ENCODE data around the gene ANKFY1.

The ANKFY1 gene

GRCh38 chr17:4179071-4179470 lies 84.7 kb downstream of the ANKFY1 start:
- DNase-seq (ENCODE audit: low spot score in 2 of 2) (no peak), ATAC-seq (replicated peaks; ENCODE audit: extremely low read depth, poor library complexity, severe bottlenecking) (no peak)
- no peak overlapping the region for H3K27ac Mint-ChIP-seq (ENCODE audit: low read depth)
- H3K4me1 Mint-ChIP-seq: peaks cover 32% of the 10 kb centered on the region
- peaks cover 45% of the 10 kb centered on the region for H3K36me3 Mint-ChIP-seq (ENCODE audit: insufficient read depth)
- no peaks in the 10 kb centered on the region for H3K9me3 Mint-ChIP-seq
- H3K4me3 Mint-ChIP-seq: no peak overlapping the region
- H3K27me3 Mint-ChIP-seq: no peaks in the 10 kb centered on the region

DNA sequence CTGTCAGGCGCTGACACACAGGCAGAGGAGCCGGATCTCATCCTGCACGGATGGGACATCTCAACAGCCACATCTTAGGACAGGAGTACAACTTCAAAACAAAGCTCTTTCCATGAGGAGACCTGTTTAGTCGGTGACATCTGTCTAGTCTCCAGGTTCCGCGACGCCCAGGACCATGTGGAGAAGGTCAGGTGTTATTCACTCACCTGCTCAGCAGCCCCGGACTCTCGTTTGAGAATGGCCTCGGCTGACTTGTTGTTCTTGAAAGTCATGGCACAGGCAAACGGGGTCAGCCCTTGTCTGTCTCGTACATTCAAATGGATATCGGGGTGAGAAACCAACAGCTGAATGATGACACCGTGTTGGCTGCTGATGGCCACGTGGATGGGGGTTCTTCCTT lies 85.1 kb downstream of the ANKFY1 start:
- no peaks in the 10 kb centered on the region for H3K27me3 Mint-ChIP-seq
- peaks cover 46% of the 10 kb centered on the region for H3K36me3 Mint-ChIP-seq (ENCODE audit: insufficient read depth)
- ATAC-seq (replicated peaks; ENCODE audit: extremely low read depth, poor library complexity, severe bottlenecking) (no peak), DNase-seq (ENCODE audit: low spot score in 2 of 2) (no peak)
- no peak overlapping the region for H3K27ac Mint-ChIP-seq (ENCODE audit: low read depth)
- no peaks in the 10 kb centered on the region for H3K9me3 Mint-ChIP-seq
- peaks cover 35% of the 10 kb centered on the region for H3K4me1 Mint-ChIP-seq
- no peak overlapping the region for H3K4me3 Mint-ChIP-seq

GRCh38 chr17:4177806-4178205 lies 86.0 kb downstream of the ANKFY1 start:
- Mint-ChIP-seq H3K27ac (ENCODE audit: low read depth) (no peak overlapping the region), H3K9me3 (no peaks in the 10 kb centered on the region), H3K4me1 (peaks cover 35% of the 10 kb centered on the region), H3K4me3 (no peak overlapping the region), H3K27me3 (no peaks in the 10 kb centered on the region), H3K36me3 (ENCODE audit: insufficient read depth) (peaks cover 46% of the 10 kb centered on the region)
- DNase-seq (ENCODE audit: low spot score in 2 of 2): no peak
- ATAC-seq (replicated peaks; ENCODE audit: extremely low read depth, poor library complexity, severe bottlenecking): no peak

GRCh38 chr17:4176808-4177472 lies 86.8 kb downstream of the ANKFY1 start:
- DNase-seq (ENCODE audit: low spot score in 2 of 2) (no peak), ATAC-seq (replicated peaks; ENCODE audit: extremely low read depth, poor library complexity, severe bottlenecking) (peak; percentile 28)
- Mint-ChIP-seq H3K4me1 (peaks cover 35% of the 10 kb centered on the region), H3K27me3 (no peaks in the 10 kb centered on the region), H3K27ac (ENCODE audit: low read depth) (peak overlapping the region; percentile 94), H3K36me3 (ENCODE audit: insufficient read depth) (peaks cover 44% of the 10 kb centered on the region), H3K4me3 (peak overlapping the region; percentile 70), H3K9me3 (no peaks in the 10 kb centered on the region)

GRCh38 chr17:4175921-4176807 lies 87.6 kb downstream of the ANKFY1 start:
- DNase-seq (ENCODE audit: low spot score in 2 of 2) (peak; percentile 23 to 31), ATAC-seq (replicated peaks; ENCODE audit: extremely low read depth, poor library complexity, severe bottlenecking) (peak; percentile 86)
- Mint-ChIP-seq H3K27me3 (no peaks in the 10 kb centered on the region), H3K9me3 (no peaks in the 10 kb centered on the region), H3K27ac (ENCODE audit: low read depth) (peak overlapping the region; percentile 94), H3K4me1 (peaks cover 35% of the 10 kb centered on the region), H3K36me3 (ENCODE audit: insufficient read depth) (peaks cover 46% of the 10 kb centered on the region), H3K4me3 (peak overlapping the region; percentile 70)

DNA sequence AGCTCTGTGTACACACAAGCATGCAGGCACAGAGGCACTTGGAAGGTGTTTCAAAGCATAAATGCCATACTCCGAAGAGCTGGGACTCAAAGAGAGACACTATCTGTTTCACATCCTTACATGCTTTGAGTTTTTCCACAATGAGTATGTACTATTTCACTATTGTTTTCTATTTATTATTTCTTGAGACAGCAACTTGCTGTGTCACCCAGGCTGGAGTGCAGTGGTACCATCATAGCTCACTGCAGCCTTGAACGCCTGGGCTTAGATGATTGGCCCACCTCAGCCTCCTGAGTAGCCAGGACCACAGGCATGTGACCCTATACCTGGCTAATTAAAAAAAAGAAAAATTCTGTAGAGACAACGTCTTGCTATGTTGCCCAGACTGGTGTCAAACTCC lies 89.2 kb downstream of the ANKFY1 start:
- DNase-seq (ENCODE audit: low spot score in 2 of 2) (no peak), ATAC-seq (replicated peaks; ENCODE audit: extremely low read depth, poor library complexity, severe bottlenecking) (no peak)
- Mint-ChIP-seq H3K36me3 (ENCODE audit: insufficient read depth) (peaks cover 43% of the 10 kb centered on the region), H3K9me3 (no peaks in the 10 kb centered on the region), H3K27me3 (no peaks in the 10 kb centered on the region), H3K4me1 (peaks cover 35% of the 10 kb centered on the region), H3K27ac (ENCODE audit: low read depth) (peak overlapping the region; percentile 94), H3K4me3 (peak overlapping the region; percentile 18)

- Mint-ChIP-seq H3K4me3 (peak overlapping the region; percentile 18), H3K4me1 (peaks cover 35% of the 10 kb centered on the region)
These were observed 90.0 kb downstream of the ANKFY1 start for GRCh38 chr17:4173781-4174180.

GRCh38 chr17:4172356-4172755 lies 91.4 kb downstream of the ANKFY1 start:
- ATAC-seq (replicated peaks; ENCODE audit: extremely low read depth, poor library complexity, severe bottlenecking) (no peak), DNase-seq (ENCODE audit: low spot score in 2 of 2) (no peak)
- no peak overlapping the region for H3K4me3 Mint-ChIP-seq
- H3K27me3 Mint-ChIP-seq: no peaks in the 10 kb centered on the region
- H3K36me3 Mint-ChIP-seq (ENCODE audit: insufficient read depth): peaks cover 44% of the 10 kb centered on the region
- peaks cover 35% of the 10 kb centered on the region for H3K4me1 Mint-ChIP-seq
- H3K9me3 Mint-ChIP-seq: no peaks in the 10 kb centered on the region
- no peak overlapping the region for H3K27ac Mint-ChIP-seq (ENCODE audit: low read depth)

More at GRCh38 chr17:4173781-4174180, 90.0 kb downstream of the ANKFY1 start:
- Mint-ChIP-seq H3K36me3 (ENCODE audit: insufficient read depth) (peaks cover 43% of the 10 kb centered on the region), H3K9me3 (no peaks in the 10 kb centered on the region), H3K27ac (ENCODE audit: low read depth) (peak overlapping the region; percentile 94), H3K27me3 (no peaks in the 10 kb centered on the region)
- no peak for ATAC-seq (replicated peaks; ENCODE audit: extremely low read depth, poor library complexity, severe bottlenecking)
- no peak for DNase-seq (ENCODE audit: low spot score in 2 of 2)

GRCh38 chr17:4170639-4171280 lies 93.0 kb downstream of the ANKFY1 start:
- Mint-ChIP-seq H3K27ac (ENCODE audit: low read depth) (no peak overlapping the region), H3K36me3 (ENCODE audit: insufficient read depth) (peaks cover 47% of the 10 kb centered on the region), H3K9me3 (no peaks in the 10 kb centered on the region), H3K27me3 (no peaks in the 10 kb centered on the region), H3K4me3 (no peak overlapping the region), H3K4me1 (peaks cover 19% of the 10 kb centered on the region)
- DNase-seq (ENCODE audit: low spot score in 2 of 2) (no peak), ATAC-seq (replicated peaks; ENCODE audit: extremely low read depth, poor library complexity, severe bottlenecking) (no peak)

GRCh38 chr17:4167786-4168185 lies 96.0 kb downstream of the ANKFY1 start:
- Mint-ChIP-seq H3K27me3 (no peaks in the 10 kb centered on the region), H3K27ac (ENCODE audit: low read depth) (peak overlapping the region; percentile 67), H3K4me1 (no peaks in the 10 kb centered on the region), H3K9me3 (no peaks in the 10 kb centered on the region), H3K36me3 (ENCODE audit: insufficient read depth) (peaks cover 45% of the 10 kb centered on the region), H3K4me3 (no peak overlapping the region)
- DNase-seq (ENCODE audit: low spot score in 2 of 2): no peak
- ATAC-seq (replicated peaks; ENCODE audit: extremely low read depth, poor library complexity, severe bottlenecking): no peak

GRCh38 chr17:4166419-4166818 lies 97.4 kb downstream of the ANKFY1 start:
- Mint-ChIP-seq H3K36me3 (ENCODE audit: insufficient read depth) (peaks cover 35% of the 10 kb centered on the region), H3K4me1 (no peaks in the 10 kb centered on the region), H3K27me3 (no peaks in the 10 kb centered on the region), H3K4me3 (no peak overlapping the region), H3K27ac (ENCODE audit: low read depth) (no peak overlapping the region), H3K9me3 (no peaks in the 10 kb centered on the region)
- ATAC-seq (replicated peaks; ENCODE audit: extremely low read depth, poor library complexity, severe bottlenecking): no peak
- no peak for DNase-seq (ENCODE audit: low spot score in 2 of 2)

DNA sequence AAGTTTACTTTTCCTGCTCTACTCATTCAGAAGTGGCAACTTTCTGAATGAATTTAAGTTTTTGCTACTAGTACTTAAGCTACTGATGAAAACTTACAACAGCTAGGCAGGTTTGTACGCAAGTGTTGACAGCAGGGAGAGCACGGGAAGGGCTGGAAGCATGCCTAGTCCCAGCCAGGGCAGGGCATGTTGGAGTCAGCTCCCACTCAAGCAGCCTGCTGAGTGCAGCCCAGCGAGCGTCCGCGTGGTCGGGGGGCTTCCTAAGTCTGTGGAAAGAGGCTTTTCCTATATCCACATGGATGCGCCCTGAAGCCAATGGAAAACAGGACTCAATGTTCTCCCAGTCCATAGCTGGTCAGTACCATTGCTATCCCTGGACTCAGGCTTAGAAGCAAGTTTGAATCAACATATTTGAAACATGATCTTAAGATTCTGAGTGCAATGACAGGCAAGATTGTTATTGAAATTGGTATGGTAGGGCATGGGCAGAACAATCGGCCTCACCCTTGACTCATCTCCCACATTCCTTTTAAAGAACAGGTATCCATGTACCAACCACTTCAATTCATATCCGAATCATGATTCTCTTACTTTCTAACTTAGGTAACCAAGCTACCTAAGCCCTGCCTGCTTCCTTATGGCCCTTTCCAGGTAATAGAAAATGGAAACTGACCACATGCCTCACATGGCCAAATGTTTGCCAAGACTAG lies 98.3 kb downstream of the ANKFY1 start:
- no peak for DNase-seq (ENCODE audit: low spot score in 2 of 2)
- Mint-ChIP-seq H3K4me1 (no peaks in the 10 kb centered on the region), H3K4me3 (no peak overlapping the region), H3K27me3 (no peaks in the 10 kb centered on the region), H3K9me3 (no peaks in the 10 kb centered on the region), H3K36me3 (ENCODE audit: insufficient read depth) (peaks cover 33% of the 10 kb centered on the region), H3K27ac (ENCODE audit: low read depth) (no peak overlapping the region)
- ATAC-seq (replicated peaks; ENCODE audit: extremely low read depth, poor library complexity, severe bottlenecking): no peak

Measured in central memory CD8-positive, alpha-beta T cell (primary cell).